ENCODE measurements around the gene MED4. TPM values are rescaled to one million over a fixed set of nuclear protein-coding genes. Genes with fewer than 3 reads are reported as not detected.
"Not testable (repeated sequence)": the region's sequence is repeated elsewhere in the genome, so short reads cannot be mapped to it uniquely, and the experiment has no call there.

Gene MED4
- total and polyA plus RNA-seq, 2 donors (not counting 1 experiment from before 2014, with no cell fraction given) = 15.4 to 50.1 TPM

GRCh38 chr13:48066310-48066989, 28.5 kb downstream of the MED4 start:
- no peaks in the 10 kb centered on the region for H3K4me1 Mint-ChIP-seq

GRCh38 chr13:48059951-48060350, 35.0 kb downstream of the MED4 start:
- H3K9ac ChIP-seq (ENCODE audit: low read length); H2AFZ ChIP-seq (ENCODE audit: insufficient read depth, low read depth, low read length, poor library complexity, severe bottlenecking); H3K9me3 ChIP-seq (ENCODE audit: control extremely low read depth in 1 of 3, control insufficient read depth in 2 of 3, insufficient read depth in 1 of 3, low read length in 2 of 3); ATAC-seq (ENCODE audit: low read depth); POLR2A ChIA-PET; H3K27me3 ChIP-seq (replicated peaks in 1 of 4; ENCODE audit: control extremely low read depth in 1 of 4, control insufficient read depth in 3 of 4, insufficient read depth in 4 of 4, low read length in 3 of 4); H3K4me1 ChIP-seq (ENCODE audit: control insufficient read depth in 2 of 2, insufficient read depth in 2 of 2, low read length in 2 of 2); H3K79me2 ChIP-seq (ENCODE audit: control insufficient read depth, insufficient read depth, low read length); H3K27me3 Mint-ChIP-seq; H3K27ac ChIP-seq (ENCODE audit: low read length in 2 of 2); H3K4me3 Mint-ChIP-seq; intact Hi-C loops (cut with micrococcal nuclease); H3K4me3 ChIP-seq (ENCODE audit: control extremely low read depth in 1 of 5, extremely low read depth in 1 of 5, insufficient read depth in 1 of 5, low read depth in 2 of 5, low read length in 4 of 5); H3K4me1 Mint-ChIP-seq; DNase-seq; H3K36me3 ChIP-seq (replicated peaks in 1 of 2; ENCODE audit: control extremely low read depth in 1 of 2, control insufficient read depth in 1 of 2, extremely low read depth in 1 of 2, insufficient read depth in 2 of 2, low read length in 1 of 2); H4K20me1 ChIP-seq (ENCODE audit: control insufficient read depth, insufficient read depth, low read length, poor library complexity, severe bottlenecking); CTCF ChIA-PET; H3K27ac Mint-ChIP-seq; H3K9me3 Mint-ChIP-seq (ENCODE audit: insufficient read depth); H3K4me2 ChIP-seq (replicated peaks; ENCODE audit: low read depth, low read length, poor library complexity, severe bottlenecking): not testable (repeated sequence)
- WGBS (ENCODE audit: insufficient coverage) = 58% methylated on average over 5 of the region's 5 CpGs

More at GRCh38 chr13:48066310-48066989, 28.5 kb downstream of the MED4 start:
- H3K9me3 Mint-ChIP-seq (ENCODE audit: insufficient read depth) = peaks cover 2% of the 10 kb centered on the region
- ChIA-PET CTCF (interaction anchor here (0.8 kb wide), 1 partner anchor 23 kb away, joined by 3 read pairs; no protein-coding TSS in a partner anchor), POLR2A (interaction anchor here (0.7 kb wide), 1 partner anchor 193 kb away, joined by 3 read pairs; no protein-coding TSS in a partner anchor)
- H3K36me3 ChIP-seq (replicated peaks in 1 of 2; ENCODE audit: control extremely low read depth in 1 of 2, control insufficient read depth in 1 of 2, extremely low read depth in 1 of 2, insufficient read depth in 2 of 2, low read length in 1 of 2) = peaks cover 9 to 29% of the 10 kb centered on the region in 2 experiments
- H3K4me3 Mint-ChIP-seq = no peak overlapping the region
- peaks cover 12 to 20% (median 14%) of the 10 kb centered on the region in 3 donors for H3K9me3 ChIP-seq (ENCODE audit: control extremely low read depth in 1 of 3, control insufficient read depth in 2 of 3, insufficient read depth in 1 of 3, low read length in 2 of 3)
- no peaks in the 10 kb centered on the region for H3K79me2 ChIP-seq (ENCODE audit: control insufficient read depth, insufficient read depth, low read length)
- no peak overlapping the region for H3K27ac Mint-ChIP-seq
- H2AFZ ChIP-seq (ENCODE audit: insufficient read depth, low read depth, low read length, poor library complexity, severe bottlenecking) = no peak overlapping the region
- no peak overlapping the region for H3K27ac ChIP-seq (ENCODE audit: low read length in 2 of 2)
- TF ChIP-seq CTCF (IDR thresholded peaks at IDR 0.05) (no peak), EZH2 (IDR thresholded peaks at IDR 0.05; ENCODE audit: borderline replicate concordance, insufficient read depth, low read depth, low read length, poor library complexity, severe bottlenecking) (no peak)
- no peak for DNase-seq
- H3K4me1 ChIP-seq (ENCODE audit: control insufficient read depth in 2 of 2, insufficient read depth in 2 of 2, low read length in 2 of 2) = no peaks in the 10 kb centered on the region
- intact Hi-C loops (cut with micrococcal nuclease) = no loop called here
- no peak overlapping the region for H3K4me2 ChIP-seq (replicated peaks; ENCODE audit: low read depth, low read length, poor library complexity, severe bottlenecking)
- ATAC-seq (ENCODE audit: low read depth) = no peak
- no peak overlapping the region for H3K4me3 ChIP-seq (ENCODE audit: control extremely low read depth in 1 of 5, extremely low read depth in 1 of 5, insufficient read depth in 1 of 5, low read depth in 2 of 5, low read length in 4 of 5)
- H3K9ac ChIP-seq (ENCODE audit: low read length) = no peak overlapping the region
- 94% methylated on average over 3 of the region's 3 CpGs for WGBS (ENCODE audit: insufficient coverage)
- H3K27me3 Mint-ChIP-seq = no peaks in the 10 kb centered on the region
- H4K20me1 ChIP-seq (ENCODE audit: control insufficient read depth, insufficient read depth, low read length, poor library complexity, severe bottlenecking) = no peaks in the 10 kb centered on the region
- no peaks in the 10 kb centered on the region for H3K27me3 ChIP-seq (replicated peaks in 1 of 4; ENCODE audit: control extremely low read depth in 1 of 4, control insufficient read depth in 3 of 4, insufficient read depth in 4 of 4, low read length in 3 of 4)

GRCh38 chr13:48058536-48058935, 36.4 kb downstream of the MED4 start:
- 98% methylated on average over 3 of the region's 6 CpGs for WGBS (ENCODE audit: insufficient coverage)
- ATAC-seq (ENCODE audit: low read depth); H3K4me3 Mint-ChIP-seq; H3K27ac ChIP-seq (ENCODE audit: low read length in 2 of 2); H3K27me3 ChIP-seq (replicated peaks in 1 of 4; ENCODE audit: control extremely low read depth in 1 of 4, control insufficient read depth in 3 of 4, insufficient read depth in 4 of 4, low read length in 3 of 4); H3K4me1 ChIP-seq (ENCODE audit: control insufficient read depth in 2 of 2, insufficient read depth in 2 of 2, low read length in 2 of 2); H3K4me2 ChIP-seq (replicated peaks; ENCODE audit: low read depth, low read length, poor library complexity, severe bottlenecking); H3K36me3 ChIP-seq (replicated peaks in 1 of 2; ENCODE audit: control extremely low read depth in 1 of 2, control insufficient read depth in 1 of 2, extremely low read depth in 1 of 2, insufficient read depth in 2 of 2, low read length in 1 of 2); H4K20me1 ChIP-seq (ENCODE audit: control insufficient read depth, insufficient read depth, low read length, poor library complexity, severe bottlenecking); H3K4me1 Mint-ChIP-seq; H3K27me3 Mint-ChIP-seq; H3K27ac Mint-ChIP-seq; CTCF ChIA-PET; H3K9me3 Mint-ChIP-seq (ENCODE audit: insufficient read depth); intact Hi-C loops (cut with micrococcal nuclease); DNase-seq; H3K9me3 ChIP-seq (ENCODE audit: control extremely low read depth in 1 of 3, control insufficient read depth in 2 of 3, insufficient read depth in 1 of 3, low read length in 2 of 3); H3K9ac ChIP-seq (ENCODE audit: low read length); H3K4me3 ChIP-seq (ENCODE audit: control extremely low read depth in 1 of 5, extremely low read depth in 1 of 5, insufficient read depth in 1 of 5, low read depth in 2 of 5, low read length in 4 of 5); POLR2A ChIA-PET; H3K79me2 ChIP-seq (ENCODE audit: control insufficient read depth, insufficient read depth, low read length); H2AFZ ChIP-seq (ENCODE audit: insufficient read depth, low read depth, low read length, poor library complexity, severe bottlenecking): not testable (repeated sequence)
